ENCODE data around the gene CNMD. TPM values are rescaled to one million over a fixed set of nuclear protein-coding genes. Genes with fewer than 3 reads are reported as not detected.
"Not testable (repeated sequence)": the region's sequence is repeated elsewhere in the genome, so short reads cannot be mapped to it uniquely, and the experiment has no call there.

Gene CNMD
- total RNA-seq, 4 donors from 2014 or later: not detected

DNA sequence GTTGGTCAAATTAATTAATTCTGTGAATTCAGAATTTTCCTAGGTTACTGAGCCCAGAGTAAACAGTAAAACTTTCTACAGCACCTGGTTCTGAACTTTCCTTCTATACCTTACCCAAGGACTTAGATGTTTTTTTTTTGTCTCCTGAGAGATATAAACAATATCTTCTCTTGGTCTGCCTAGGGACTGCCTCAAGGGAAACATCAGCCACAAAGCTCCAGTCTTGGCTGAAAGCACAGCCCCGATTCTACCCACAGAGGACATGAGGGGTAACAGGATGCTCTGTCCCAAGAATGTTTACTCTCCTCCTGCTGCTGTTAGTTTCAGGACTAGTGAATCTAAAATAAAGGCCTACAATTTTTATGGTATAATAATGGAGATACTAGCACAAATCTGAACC lies 14.3 kb downstream of the CNMD start:
- no peak overlapping the region for H3K27ac ChIP-seq
- no peaks in the 10 kb centered on the region for H3K9me3 ChIP-seq
- H3K4me3 ChIP-seq: no peak overlapping the region
- 67 to 100% methylated on average over 1 of the region's 1 CpG for WGBS, 2 donors
- no peaks in the 10 kb centered on the region for H3K4me1 ChIP-seq
- H3K36me3 ChIP-seq: no peaks in the 10 kb centered on the region
- DNase-seq: no peak
- no peak for TF ChIP-seq POLR2A (IDR thresholded peaks at IDR 0.05)
- TF ChIP-seq, protein P1, sequence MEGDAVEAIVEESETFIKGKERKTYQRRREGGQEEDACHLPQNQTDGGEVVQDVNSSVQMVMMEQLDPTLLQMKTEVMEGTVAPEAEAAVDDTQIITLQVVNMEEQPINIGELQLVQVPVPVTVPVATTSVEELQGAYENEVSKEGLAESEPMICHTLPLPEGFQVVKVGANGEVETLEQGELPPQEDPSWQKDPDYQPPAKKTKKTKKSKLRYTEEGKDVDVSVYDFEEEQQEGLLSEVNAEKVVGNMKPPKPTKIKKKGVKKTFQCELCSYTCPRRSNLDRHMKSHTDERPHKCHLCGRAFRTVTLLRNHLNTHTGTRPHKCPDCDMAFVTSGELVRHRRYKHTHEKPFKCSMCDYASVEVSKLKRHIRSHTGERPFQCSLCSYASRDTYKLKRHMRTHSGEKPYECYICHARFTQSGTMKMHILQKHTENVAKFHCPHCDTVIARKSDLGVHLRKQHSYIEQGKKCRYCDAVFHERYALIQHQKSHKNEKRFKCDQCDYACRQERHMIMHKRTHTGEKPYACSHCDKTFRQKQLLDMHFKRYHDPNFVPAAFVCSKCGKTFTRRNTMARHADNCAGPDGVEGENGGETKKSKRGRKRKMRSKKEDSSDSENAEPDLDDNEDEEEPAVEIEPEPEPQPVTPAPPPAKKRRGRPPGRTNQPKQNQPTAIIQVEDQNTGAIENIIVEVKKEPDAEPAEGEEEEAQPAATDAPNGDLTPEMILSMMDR (IDR thresholded peaks at IDR 0.05): no peak
- intact Hi-C loops (cut with DNase I): no loop called here
- no peaks in the 10 kb centered on the region for H3K27me3 ChIP-seq

DNA sequence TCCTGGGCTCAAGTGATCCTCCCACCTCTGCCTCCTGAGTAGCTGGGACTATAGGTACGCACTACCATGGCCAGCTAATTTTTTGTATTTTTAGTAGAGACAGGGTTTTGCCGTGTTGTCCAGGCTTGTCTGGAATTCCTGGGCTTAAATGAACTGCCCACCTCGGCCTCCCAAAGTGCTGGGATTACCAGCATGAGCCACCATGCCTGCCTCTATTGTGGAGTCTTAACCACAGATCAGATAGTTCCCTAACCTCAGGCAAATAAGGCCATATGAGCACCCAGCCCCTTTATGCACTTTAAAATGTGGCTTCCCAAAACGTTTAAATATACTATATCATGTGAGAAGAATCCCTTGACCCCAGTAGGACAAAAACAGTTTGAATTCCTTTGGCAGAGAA lies 16.4 kb downstream of the CNMD start:
- intact Hi-C loops (cut with DNase I): no loop called here

GRCh38 chr13:52721356-52721755 lies 18.3 kb downstream of the CNMD start:
- H3K4me3 ChIP-seq; H3K27me3 ChIP-seq; H3K27ac ChIP-seq; DNase-seq; H3K9me3 ChIP-seq; intact Hi-C loops (cut with DNase I); H3K36me3 ChIP-seq; H3K4me1 ChIP-seq: not testable (repeated sequence)
- WGBS, 2 donors: 90 to 100% methylated on average over 2 of the region's 2 CpGs

More for the DNA sequence above, 16.4 kb downstream of the CNMD start:
- H3K27ac ChIP-seq: no peak overlapping the region
- DNase-seq: no peak
- whole genome bisulfite sequencing, 2 donors: 56 to 58% methylated on average over 4 of the region's 4 CpGs
- no peak for TF ChIP-seq POLR2A (IDR thresholded peaks at IDR 0.05)
- TF ChIP-seq, protein P1 (IDR thresholded peaks at IDR 0.05): no peak
- no peaks in the 10 kb centered on the region for H3K9me3 ChIP-seq
- H3K4me1 ChIP-seq: no peaks in the 10 kb centered on the region
- H3K27me3 ChIP-seq: no peaks in the 10 kb centered on the region
- no peaks in the 10 kb centered on the region for H3K36me3 ChIP-seq
- no peak overlapping the region for H3K4me3 ChIP-seq

DNA sequence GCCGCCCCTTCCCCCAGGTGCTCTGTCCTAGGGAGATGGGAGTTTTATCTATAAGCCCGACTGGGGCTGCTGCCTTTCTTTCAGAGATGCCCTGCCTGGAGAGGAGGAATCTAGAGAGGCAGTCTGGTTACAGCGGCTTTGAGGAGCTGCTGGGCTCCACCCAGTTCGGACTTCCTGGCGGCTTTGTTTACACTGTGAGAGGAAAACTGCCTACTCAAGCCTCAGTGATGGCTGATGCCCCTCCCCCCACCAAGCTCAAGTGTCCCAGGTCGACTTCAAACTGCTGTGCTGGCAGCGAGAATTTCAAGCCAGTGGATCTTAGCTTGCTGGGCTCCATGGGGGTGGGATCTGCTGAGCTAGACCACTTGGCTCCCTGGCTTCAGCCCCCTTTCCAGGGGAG lies 18.7 kb downstream of the CNMD start:
- WGBS, 2 donors: 40 to 48% methylated on average over 1 to 5 of the region's 7 CpGs
- intact Hi-C loops (cut with DNase I); H3K36me3 ChIP-seq; H3K4me1 ChIP-seq; H3K4me3 ChIP-seq; H3K27ac ChIP-seq; H3K27me3 ChIP-seq; DNase-seq; H3K9me3 ChIP-seq: not testable (repeated sequence)

GRCh38 chr13:52713894-52714293 lies 25.7 kb downstream of the CNMD start:
- H3K4me3 ChIP-seq: no peak overlapping the region
- no peak for DNase-seq
- no peaks in the 10 kb centered on the region for H3K9me3 ChIP-seq
- H3K27ac ChIP-seq: no peak overlapping the region
- no peaks in the 10 kb centered on the region for H3K4me1 ChIP-seq
- TF ChIP-seq, protein P1 (IDR thresholded peaks at IDR 0.05): no peak
- no peak for TF ChIP-seq POLR2A (IDR thresholded peaks at IDR 0.05)
- no peaks in the 10 kb centered on the region for H3K27me3 ChIP-seq
- H3K36me3 ChIP-seq: no peaks in the 10 kb centered on the region
- WGBS, 2 donors: 31 to 92% methylated on average over 1 to 3 of the region's 3 CpGs
- intact Hi-C loops (cut with DNase I): no loop called here

DNA sequence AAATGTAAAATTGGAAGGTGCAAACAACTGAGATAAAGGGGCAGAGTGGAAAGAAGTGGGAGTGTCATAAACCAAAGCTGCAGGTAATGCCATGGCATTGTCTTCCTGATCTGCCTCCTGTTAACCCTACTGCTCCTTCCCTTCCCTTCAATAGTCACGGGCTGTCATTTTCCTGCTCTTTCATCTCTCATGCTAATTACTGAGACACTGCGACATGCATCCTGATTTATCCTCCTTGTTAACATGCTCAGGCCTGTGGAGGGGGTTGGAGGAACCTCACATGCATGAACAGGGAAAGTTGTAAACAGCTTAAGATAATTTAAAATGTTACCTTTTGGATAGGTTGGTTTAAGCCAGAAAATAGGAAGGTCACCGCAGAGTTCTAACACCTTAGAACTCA lies 27.2 kb downstream of the CNMD start:
- no peaks in the 10 kb centered on the region for H3K4me1 ChIP-seq

More for the DNA sequence above, 27.2 kb downstream of the CNMD start:
- no peak for DNase-seq
- Histone ChIP-seq H3K27me3 (no peaks in the 10 kb centered on the region), H3K4me3 (no peak overlapping the region), H3K9me3 (no peaks in the 10 kb centered on the region), H3K36me3 (no peaks in the 10 kb centered on the region), H3K27ac (no peak overlapping the region)
- TF ChIP-seq, protein P1 (IDR thresholded peaks at IDR 0.05): no peak
- no peak for TF ChIP-seq POLR2A (IDR thresholded peaks at IDR 0.05)
- WGBS, 2 donors: 48 to 53% methylated on average over 3 of the region's 3 CpGs
- intact Hi-C loops (cut with DNase I): no loop called here
